Hepatocyte (in vitro differentiated cells): ENCODE data around the gene TRIM7. TPM values are rescaled to one million over a fixed set of nuclear protein-coding genes. Genes with fewer than 3 reads are reported as not detected.

ENCODE experiments used
- DNase-seq: peaks from one replicate; pipeline ENCODE4 v3.0.0-alpha.2; 2016; ENCODE audit warnings: low spot score
- H2AFZ ChIP-seq: fragments of 200-600 bp; sonication (generic); 2 replicates; pipeline ENCODE4 v1.6.0; 2016; ENCODE audit warnings: antibody characterized with exemption, mild to moderate bottlenecking
- H3K27ac ChIP-seq: fragments of 200-600 bp; sonication (generic); 2 replicates; pipeline ENCODE4 v1.5.1; 2016; ENCODE audit warnings: mild to moderate bottlenecking
- H3K27me3 ChIP-seq: fragments of 200-600 bp; sonication (generic); 2 replicates; pipeline ENCODE4 v1.6.1; 2016
- H3K36me3 ChIP-seq: fragments of 200-600 bp; sonication (generic); replicated peaks from 2 replicates; pipeline ENCODE4 v1.5.1; 2016; ENCODE audit warnings: low read depth; ENCODE audit not compliant: insufficient read depth
- H3K4me1 ChIP-seq: fragments of 200-600 bp; sonication (generic); 2 replicates; pipeline ENCODE4 v1.5.1; 2016; ENCODE audit warnings: mild to moderate bottlenecking, moderate library complexity; ENCODE audit not compliant: insufficient read depth
- H3K4me2 ChIP-seq: fragments of 200-600 bp; sonication (generic); 2 replicates; pipeline ENCODE4 v1.6.0; 2016
- H3K4me3 ChIP-seq: fragments of 200-600 bp; sonication (generic); 2 replicates; pipeline ENCODE4 v1.5.1; 2016; ENCODE audit warnings: mild to moderate bottlenecking
- H3K79me2 ChIP-seq: fragments of 200-600 bp; sonication (generic); 2 replicates; pipeline ENCODE4 v1.6.0; 2017; ENCODE audit warnings: mild to moderate bottlenecking
- H3K9me2 ChIP-seq: fragments of 200-600 bp; sonication (generic); replicated peaks from 2 replicates; pipeline ENCODE4 v1.6.0; 2017; ENCODE audit warnings: mild to moderate bottlenecking; ENCODE audit not compliant: insufficient read depth
- H3K9me3 ChIP-seq: fragments of 200-600 bp; sonication (generic); 2 replicates; pipeline ENCODE4 v1.5.1; 2016; ENCODE audit warnings: low read depth, mild to moderate bottlenecking
- H4K20me1 ChIP-seq: fragments of 200-600 bp; sonication (generic); 2 replicates; pipeline ENCODE4 v1.6.0; 2016; ENCODE audit warnings: mild to moderate bottlenecking; ENCODE audit not compliant: insufficient read depth, poor library complexity, severe bottlenecking
- EZH2 ChIP-seq: fragments of 200-600 bp; sonication (generic); IDR thresholded peaks from 2 replicates; pipeline ENCODE4 v1.6.1; 2016; ENCODE audit warnings: antibody characterized with exemption, mild to moderate bottlenecking, borderline replicate concordance
- EZH2phosphoT487 ChIP-seq: fragments of 200-600 bp; sonication (generic); IDR thresholded peaks from one replicate; pipeline ENCODE4 v1.6.1; 2018; ENCODE audit warnings: antibody characterized with exemption, mild to moderate bottlenecking, low read depth, moderate library complexity; ENCODE audit not compliant: unreplicated experiment, severe bottlenecking
- WGBS: methylation state at CpG from one replicate; pipeline ENCODE4 v1.1.6; 2016; ENCODE audit warnings: low lambda C conversion rate; ENCODE audit errors: missing lambda C conversion rate; 5-methylcytosine and 5-hydroxymethylcytosine counted together
- polyA plus RNA-seq: library from polyadenylated mRNA; unstranded; fragments of >200 nt; fragmentation: Nextera tagmentation; extraction: Ambion mirVana; gene quantifications from 2 replicates; pipeline ENCODE4 v1.2.1, GENCODE V29; 2016
- total RNA-seq: library from RNA; depleted of rRNA; stranded (reverse); fragments of >200 nt; gene quantifications from 2 replicates; pipeline ENCODE4 v1.2.3, GENCODE V29; 2014
- TF ChIP-seq, protein P1 (sequence below): fragments of 200-600 bp; sonication (generic); IDR thresholded peaks from 2 replicates; pipeline ENCODE4 v1.5.1; 2016; ENCODE audit warnings: antibody characterized with exemption, mild to moderate bottlenecking; ENCODE audit not compliant: poor library complexity

Gene TRIM7
- total and polyA plus RNA-seq, 2 experiments from 2014 or later: 0.35 TPM; not detected in 1

DNA sequence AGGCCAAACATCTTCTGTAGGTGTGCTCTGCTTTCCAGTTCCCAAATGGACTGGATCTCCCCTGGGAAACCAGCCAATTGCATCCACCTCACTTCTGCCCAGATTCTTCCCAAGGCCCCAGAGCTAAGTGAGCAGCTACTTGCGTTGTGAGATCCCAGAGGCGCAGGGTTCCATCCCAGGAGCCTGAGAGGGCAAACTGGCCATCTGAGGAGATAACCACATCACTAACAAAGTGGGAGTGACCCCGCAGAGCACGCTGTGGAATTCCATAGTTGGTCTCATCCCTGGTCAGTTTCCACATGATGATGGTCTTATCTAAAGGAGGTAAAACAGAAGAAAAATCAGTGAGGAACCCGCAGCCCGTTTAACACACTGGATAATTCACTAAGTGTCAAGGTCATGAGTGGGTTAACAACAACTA, 37.0 kb upstream of the TRIM7 start:
- TF ChIP-seq, protein P1, sequence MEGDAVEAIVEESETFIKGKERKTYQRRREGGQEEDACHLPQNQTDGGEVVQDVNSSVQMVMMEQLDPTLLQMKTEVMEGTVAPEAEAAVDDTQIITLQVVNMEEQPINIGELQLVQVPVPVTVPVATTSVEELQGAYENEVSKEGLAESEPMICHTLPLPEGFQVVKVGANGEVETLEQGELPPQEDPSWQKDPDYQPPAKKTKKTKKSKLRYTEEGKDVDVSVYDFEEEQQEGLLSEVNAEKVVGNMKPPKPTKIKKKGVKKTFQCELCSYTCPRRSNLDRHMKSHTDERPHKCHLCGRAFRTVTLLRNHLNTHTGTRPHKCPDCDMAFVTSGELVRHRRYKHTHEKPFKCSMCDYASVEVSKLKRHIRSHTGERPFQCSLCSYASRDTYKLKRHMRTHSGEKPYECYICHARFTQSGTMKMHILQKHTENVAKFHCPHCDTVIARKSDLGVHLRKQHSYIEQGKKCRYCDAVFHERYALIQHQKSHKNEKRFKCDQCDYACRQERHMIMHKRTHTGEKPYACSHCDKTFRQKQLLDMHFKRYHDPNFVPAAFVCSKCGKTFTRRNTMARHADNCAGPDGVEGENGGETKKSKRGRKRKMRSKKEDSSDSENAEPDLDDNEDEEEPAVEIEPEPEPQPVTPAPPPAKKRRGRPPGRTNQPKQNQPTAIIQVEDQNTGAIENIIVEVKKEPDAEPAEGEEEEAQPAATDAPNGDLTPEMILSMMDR: no peak
- TF ChIP-seq EZH2phosphoT487 (no peak), EZH2 (no peak)
- Histone ChIP-seq H3K79me2 (peaks cover 76% of the 10 kb centered on the region), H3K27me3 (no peaks in the 10 kb centered on the region), H3K36me3 (peaks cover 13% of the 10 kb centered on the region), H3K9me3 (no peaks in the 10 kb centered on the region), H2AFZ (no peak overlapping the region), H3K9me2 (no peaks in the 10 kb centered on the region), H3K27ac (peak overlapping the region; percentile 93), H3K4me1 (peaks cover 27% of the 10 kb centered on the region), H3K4me3 (peak overlapping the region; percentile 44), H3K4me2 (peak overlapping the region; percentile 90), H4K20me1 (peaks cover 60% of the 10 kb centered on the region)
- DNase-seq: no peak
- 40% methylated on average over 6 of the region's 6 CpGs for WGBS

DNA sequence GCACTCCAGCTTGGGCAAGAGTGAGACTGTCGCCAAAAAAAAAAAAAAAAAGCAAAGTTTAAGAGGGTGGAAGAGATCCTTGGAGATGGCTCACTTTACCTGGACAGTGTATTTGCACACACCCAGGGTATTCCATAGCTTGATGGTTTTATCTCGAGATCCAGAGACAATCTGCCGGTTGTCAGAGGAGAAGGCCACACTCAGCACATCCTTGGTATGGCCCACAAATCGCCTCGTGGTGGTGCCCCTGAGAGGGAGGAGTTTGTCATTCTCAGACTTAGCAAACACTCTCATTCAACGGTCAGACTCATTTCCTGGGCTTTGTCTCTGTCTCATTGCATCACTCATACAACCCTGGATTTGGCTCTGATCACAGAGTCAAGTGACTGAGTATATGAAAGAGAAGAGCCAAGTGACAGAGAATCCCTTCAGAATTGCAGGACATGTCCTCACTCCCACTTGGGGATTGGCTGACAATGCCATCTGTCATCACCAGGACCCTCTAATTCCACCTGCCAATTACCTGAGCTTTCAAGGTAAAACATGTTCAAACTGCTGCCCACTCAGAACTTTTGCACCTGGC, 36.5 kb upstream of the TRIM7 start:
- Histone ChIP-seq H3K9me2 (no peaks in the 10 kb centered on the region), H3K9me3 (no peaks in the 10 kb centered on the region), H3K4me3 (no peak overlapping the region), H3K27me3 (no peaks in the 10 kb centered on the region), H3K4me2 (peak overlapping the region; percentile 90), H2AFZ (no peak overlapping the region), H3K79me2 (peaks cover 71% of the 10 kb centered on the region), H4K20me1 (peaks cover 66% of the 10 kb centered on the region), H3K4me1 (peaks cover 27% of the 10 kb centered on the region), H3K36me3 (peaks cover 13% of the 10 kb centered on the region), H3K27ac (peak overlapping the region; percentile 93)
- 52% methylated on average over 5 of the region's 6 CpGs for WGBS
- TF ChIP-seq EZH2: no peak
- no peak for TF ChIP-seq EZH2phosphoT487
- TF ChIP-seq, protein P1: no peak
- DNase-seq: peak; percentile 65

DNA sequence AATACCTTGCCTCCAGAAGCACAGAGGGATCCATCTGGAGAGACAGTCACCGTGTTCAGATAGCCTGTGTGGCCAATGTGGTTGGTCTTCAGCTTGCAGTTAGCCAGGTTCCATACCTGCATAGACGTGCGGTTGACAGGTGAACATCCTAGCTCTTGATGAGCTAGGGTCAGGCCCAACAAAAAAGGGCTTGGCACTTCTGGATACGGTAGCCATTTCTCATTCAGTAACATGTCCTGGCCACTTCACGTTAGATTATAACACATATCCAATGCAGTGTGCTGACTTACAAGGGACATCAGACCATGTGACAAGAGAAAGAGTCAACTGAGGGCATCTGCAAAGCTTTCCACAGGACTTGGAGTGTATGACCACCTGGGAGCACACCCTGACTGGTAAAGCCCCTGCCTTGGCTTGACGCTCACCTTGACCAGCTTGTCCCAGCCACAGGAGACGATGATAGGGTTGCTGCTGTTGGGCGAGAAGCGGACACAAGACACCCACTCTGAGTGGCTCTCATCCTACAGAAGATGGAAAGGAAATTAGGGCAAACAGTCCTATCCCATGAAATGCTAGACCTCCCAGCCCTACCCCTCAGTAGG, 34.2 kb upstream of the TRIM7 start:
- Histone ChIP-seq H3K79me2 (peaks cover 58% of the 10 kb centered on the region), H3K9me3 (no peaks in the 10 kb centered on the region), H2AFZ (no peak overlapping the region), H4K20me1 (peaks cover 66% of the 10 kb centered on the region), H3K36me3 (peaks cover 13% of the 10 kb centered on the region), H3K4me3 (no peak overlapping the region), H3K4me1 (peaks cover 12% of the 10 kb centered on the region), H3K27me3 (no peaks in the 10 kb centered on the region), H3K9me2 (no peaks in the 10 kb centered on the region), H3K27ac (no peak overlapping the region), H3K4me2 (no peak overlapping the region)
- 94% methylated on average over 9 of the region's 9 CpGs for WGBS
- no peak for DNase-seq
- TF ChIP-seq EZH2 (no peak), EZH2phosphoT487 (no peak)
- TF ChIP-seq, protein P1: no peak
